Neural progenitor cell (in vitro differentiated cells): ENCODE results near the gene SAA2. TPM values are rescaled to one million over a fixed set of nuclear protein-coding genes. Genes with fewer than 3 reads are reported as not detected.
"Not testable (repeated sequence)": the region's sequence is repeated elsewhere in the genome, so short reads cannot be mapped to it uniquely, and the experiment has no call there.

Experiments used
- DNase-seq: peaks from one replicate; pipeline ENCODE4 v3.0.0-alpha.2; 2016; ENCODE audit warnings: low spot score
- H2AFZ ChIP-seq: fragments of 200-600 bp; sonication (generic); replicated peaks from 2 replicates; pipeline ENCODE4 v1.6.1; 2016; ENCODE audit warnings: antibody characterized with exemption
- H3F3A ChIP-seq: fragments of 200-600 bp; sonication (generic); 2 replicates; pipeline ENCODE4 v1.6.1; 2016; ENCODE audit warnings: antibody characterized with exemption, low read depth
- H3K27ac ChIP-seq: fragments of 200-600 bp; sonication (generic); 2 replicates; pipeline ENCODE4 v1.5.1; 2016; ENCODE audit warnings: mild to moderate bottlenecking
- H3K27me3 ChIP-seq: fragments of 200-600 bp; sonication (generic); 2 replicates; pipeline ENCODE4 v1.6.1; 2016; ENCODE audit warnings: mild to moderate bottlenecking, moderate library complexity
- H3K36me3 ChIP-seq: fragments of 200-600 bp; sonication (generic); 2 replicates; pipeline ENCODE4 v1.5.1; 2016
- H3K4me1 ChIP-seq: fragments of 200-600 bp; sonication (generic); 2 replicates; pipeline ENCODE4 v1.6.1; 2016; ENCODE audit warnings: mixed run types
- H3K4me2 ChIP-seq: fragments of 200-600 bp; sonication (generic); 2 replicates; pipeline ENCODE4 v1.6.1; 2016
- H3K4me3 ChIP-seq: fragments of 200-600 bp; sonication (generic); 2 replicates; pipeline ENCODE4 v1.5.1; 2016
- H3K79me2 ChIP-seq: fragments of 200-600 bp; sonication (generic); 2 replicates; pipeline ENCODE4 v1.6.1; 2016; ENCODE audit warnings: low read depth
- H3K9ac ChIP-seq: fragments of 200-600 bp; sonication (generic); 2 replicates; pipeline ENCODE4 v1.6.1; 2016
- H3K9me3 ChIP-seq: fragments of 200-600 bp; sonication (generic); 2 replicates; pipeline ENCODE4 v1.5.1; 2016; ENCODE audit warnings: low read depth
- H4K20me1 ChIP-seq: fragments of 200-600 bp; sonication (generic); 2 replicates; pipeline ENCODE4 v1.6.1; 2016; ENCODE audit warnings: low read depth
- H3K27ac Mint-ChIP-seq: 3 replicates; pipeline ENCODE4 v1.8.0; 2021; ENCODE audit warnings: mixed read lengths
- H3K27me3 Mint-ChIP-seq: 2 replicates; pipeline ENCODE4 v1.8.0; 2022; ENCODE audit warnings: low read depth, mild to moderate bottlenecking, inconsistent platforms, moderate library complexity, mixed read lengths; ENCODE audit not compliant: insufficient read depth
- H3K36me3 Mint-ChIP-seq: 3 replicates; pipeline ENCODE4 v1.8.0; 2021; ENCODE audit warnings: mixed read lengths
- H3K4me1 Mint-ChIP-seq: 3 replicates; pipeline ENCODE4 v1.8.0; 2021; ENCODE audit warnings: mixed read lengths
- H3K4me3 Mint-ChIP-seq: 3 replicates; pipeline ENCODE4 v1.8.0; 2021; ENCODE audit warnings: mild to moderate bottlenecking, moderate library complexity, mixed read lengths
- H3K9me3 Mint-ChIP-seq: 3 replicates; pipeline ENCODE4 v1.8.0; 2020; ENCODE audit warnings: mixed read lengths
- EZH2 ChIP-seq: fragments of 200-600 bp; sonication (generic); IDR thresholded peaks from 2 replicates; pipeline ENCODE4 v1.6.1; 2017; ENCODE audit warnings: antibody characterized with exemption, mild to moderate bottlenecking, moderate library complexity
- EZH2phosphoT487 ChIP-seq: fragments of 200-600 bp; sonication (generic); IDR thresholded peaks from 2 replicates; pipeline ENCODE4 v1.6.1; 2017; ENCODE audit warnings: antibody characterized with exemption
- total RNA-seq: library from RNA; depleted of rRNA; stranded (reverse); fragments of >200 nt; gene quantifications from 2 replicates; pipeline ENCODE4 v1.2.3, GENCODE V29; 2015; ENCODE audit warnings: low replicate concordance
- TF ChIP-seq, protein P1 (sequence below): fragments of 200-600 bp; sonication (generic); IDR thresholded peaks from 2 replicates; pipeline ENCODE4 v1.5.1; 2017; ENCODE audit warnings: antibody characterized with exemption, mild to moderate bottlenecking

SAA2 gene
- total RNA-seq, 1 donor from 2014 or later, result not detected

DNA sequence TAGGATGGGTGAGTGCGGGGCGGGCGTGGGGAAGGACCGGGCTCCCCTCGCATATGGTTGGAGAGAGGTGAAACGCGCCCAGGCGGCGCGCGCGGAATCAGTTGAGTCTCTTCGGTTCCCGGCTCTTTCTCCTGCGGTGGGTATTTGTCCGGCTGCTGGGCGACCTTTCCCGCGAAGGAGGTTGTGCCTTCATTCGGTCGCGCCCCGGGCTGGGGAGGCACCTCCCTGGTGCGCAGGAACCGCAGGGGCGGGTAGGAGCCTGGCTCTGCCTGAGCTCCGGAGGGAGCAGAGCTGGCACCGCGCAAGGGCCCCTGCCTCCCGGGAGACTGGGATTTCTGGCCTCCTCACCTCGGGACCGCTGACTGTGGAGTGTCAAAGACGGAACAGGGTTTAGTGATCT, 39.4 kb downstream of the SAA2 start:
- Histone ChIP-seq H2AFZ (no peak overlapping the region), H3K27me3 (no peaks in the 10 kb centered on the region), H3K27ac (no peak overlapping the region), H3K79me2 (no peaks in the 10 kb centered on the region), H3K4me2 (no peak overlapping the region), H3K4me1 (peaks cover 5% of the 10 kb centered on the region), H3K9ac (no peak overlapping the region), H4K20me1 (no peaks in the 10 kb centered on the region), H3K4me3 (no peak overlapping the region), H3K36me3 (no peaks in the 10 kb centered on the region), H3K9me3 (no peaks in the 10 kb centered on the region), H3F3A (no peaks in the 10 kb centered on the region)
- Mint-ChIP-seq H3K4me3 (no peak overlapping the region), H3K9me3 (no peaks in the 10 kb centered on the region), H3K27me3 (peaks cover 6% of the 10 kb centered on the region), H3K36me3 (no peaks in the 10 kb centered on the region), H3K27ac (no peak overlapping the region), H3K4me1 (peaks cover 4% of the 10 kb centered on the region)
- TF ChIP-seq EZH2, result no peak
- no peak for TF ChIP-seq EZH2phosphoT487
- TF ChIP-seq, protein P1, sequence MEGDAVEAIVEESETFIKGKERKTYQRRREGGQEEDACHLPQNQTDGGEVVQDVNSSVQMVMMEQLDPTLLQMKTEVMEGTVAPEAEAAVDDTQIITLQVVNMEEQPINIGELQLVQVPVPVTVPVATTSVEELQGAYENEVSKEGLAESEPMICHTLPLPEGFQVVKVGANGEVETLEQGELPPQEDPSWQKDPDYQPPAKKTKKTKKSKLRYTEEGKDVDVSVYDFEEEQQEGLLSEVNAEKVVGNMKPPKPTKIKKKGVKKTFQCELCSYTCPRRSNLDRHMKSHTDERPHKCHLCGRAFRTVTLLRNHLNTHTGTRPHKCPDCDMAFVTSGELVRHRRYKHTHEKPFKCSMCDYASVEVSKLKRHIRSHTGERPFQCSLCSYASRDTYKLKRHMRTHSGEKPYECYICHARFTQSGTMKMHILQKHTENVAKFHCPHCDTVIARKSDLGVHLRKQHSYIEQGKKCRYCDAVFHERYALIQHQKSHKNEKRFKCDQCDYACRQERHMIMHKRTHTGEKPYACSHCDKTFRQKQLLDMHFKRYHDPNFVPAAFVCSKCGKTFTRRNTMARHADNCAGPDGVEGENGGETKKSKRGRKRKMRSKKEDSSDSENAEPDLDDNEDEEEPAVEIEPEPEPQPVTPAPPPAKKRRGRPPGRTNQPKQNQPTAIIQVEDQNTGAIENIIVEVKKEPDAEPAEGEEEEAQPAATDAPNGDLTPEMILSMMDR, result no peak
- DNase-seq, result no peak

DNA sequence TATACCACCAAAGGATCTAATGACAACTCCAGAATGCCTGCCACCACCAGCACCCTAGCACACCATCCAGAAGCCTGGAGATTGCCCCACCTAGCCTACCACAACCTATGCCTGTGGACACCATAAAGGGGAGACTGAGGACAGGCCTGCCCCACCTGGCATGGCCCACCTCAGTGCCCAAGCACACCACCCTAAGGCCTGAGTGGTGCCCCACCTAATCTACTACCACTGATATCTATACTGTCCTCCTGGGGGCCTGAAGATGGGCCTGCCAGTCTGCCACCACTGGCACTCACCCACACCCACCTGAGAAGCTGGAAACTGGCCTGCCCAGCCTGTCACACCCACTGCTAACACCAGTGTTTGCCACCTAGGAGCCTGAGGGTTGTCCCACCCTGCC, 43.7 kb downstream of the SAA2 start:
- H3K4me3 Mint-ChIP-seq, result no peak overlapping the region
- H3K27me3 Mint-ChIP-seq, result peaks cover 8% of the 10 kb centered on the region
- Histone ChIP-seq H3K4me1 (no peaks in the 10 kb centered on the region), H3K79me2 (no peaks in the 10 kb centered on the region), H3F3A (no peaks in the 10 kb centered on the region), H3K4me2 (no peak overlapping the region), H4K20me1 (no peaks in the 10 kb centered on the region), H3K27ac (no peak overlapping the region), H3K9ac (no peak overlapping the region), H3K9me3 (no peaks in the 10 kb centered on the region), H3K36me3 (no peaks in the 10 kb centered on the region), H3K27me3 (no peaks in the 10 kb centered on the region), H3K4me3 (no peak overlapping the region), H2AFZ (no peak overlapping the region)
- H3K9me3 Mint-ChIP-seq, result peaks cover 2% of the 10 kb centered on the region
- no peak overlapping the region for H3K27ac Mint-ChIP-seq
- DNase-seq, result no peak
- no peaks in the 10 kb centered on the region for H3K4me1 Mint-ChIP-seq
- H3K36me3 Mint-ChIP-seq, result no peaks in the 10 kb centered on the region
- TF ChIP-seq EZH2phosphoT487 (no peak), EZH2 (no peak)

DNA sequence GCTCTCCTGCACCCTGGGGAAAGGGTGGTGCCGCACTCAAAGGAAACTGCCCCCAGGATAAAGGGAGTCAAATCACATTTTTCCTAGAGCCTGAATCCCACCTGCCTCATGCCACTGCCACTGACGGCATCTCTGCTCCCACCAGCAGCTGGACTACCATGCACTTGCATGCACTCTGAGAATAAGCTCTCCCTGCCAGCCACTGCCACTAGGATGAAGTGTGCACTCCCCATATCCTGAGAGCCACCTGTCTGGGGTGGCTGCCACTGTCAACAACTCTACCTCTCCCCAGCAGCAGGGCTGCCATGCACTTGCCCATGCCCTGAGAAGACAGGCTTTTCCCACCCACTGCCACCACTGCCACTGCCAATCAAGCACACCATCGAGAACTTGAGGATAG, 44.2 kb downstream of the SAA2 start:
- no peaks in the 10 kb centered on the region for H4K20me1 ChIP-seq
- Mint-ChIP-seq H3K4me1 (no peaks in the 10 kb centered on the region), H3K36me3 (no peaks in the 10 kb centered on the region), H3K27me3 (peaks cover 8% of the 10 kb centered on the region), H3K4me3 (no peak overlapping the region), H3K27ac (no peak overlapping the region), H3K9me3 (peaks cover 2% of the 10 kb centered on the region)
- H3K36me3 ChIP-seq, result no peaks in the 10 kb centered on the region
- no peaks in the 10 kb centered on the region for H3K9me3 ChIP-seq
- DNase-seq, result no peak
- no peak overlapping the region for H3K4me3 ChIP-seq
- no peaks in the 10 kb centered on the region for H3K27me3 ChIP-seq
- H3K4me1 ChIP-seq, result no peaks in the 10 kb centered on the region
- H3F3A ChIP-seq, result no peaks in the 10 kb centered on the region
- no peak overlapping the region for H3K27ac ChIP-seq
- H3K79me2 ChIP-seq, result no peaks in the 10 kb centered on the region
- H3K4me2 ChIP-seq, result no peak overlapping the region
- TF ChIP-seq EZH2phosphoT487 (no peak), EZH2 (no peak)
- TF ChIP-seq, protein P1, result no peak
- peak overlapping the region; percentile 79 for H2AFZ ChIP-seq
- no peak overlapping the region for H3K9ac ChIP-seq

DNA sequence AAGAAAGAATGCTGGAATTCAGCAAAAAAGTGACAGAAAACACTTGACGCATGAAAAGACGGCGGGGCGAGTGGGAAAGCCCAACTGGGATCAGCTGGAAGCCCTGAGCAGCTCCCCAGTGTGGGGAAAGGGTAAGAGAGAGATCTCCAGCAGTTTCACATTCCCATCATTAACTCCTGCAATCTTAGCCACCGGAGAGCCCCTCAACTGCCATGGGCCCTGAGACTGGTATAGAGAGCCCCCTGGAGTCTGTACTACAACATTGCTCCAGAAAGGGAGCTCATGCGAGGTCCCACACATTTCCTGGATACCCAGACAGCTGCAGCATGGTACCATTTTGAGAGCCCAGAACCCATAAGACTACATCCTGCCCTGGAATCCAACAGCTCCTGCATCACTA, 44.7 kb downstream of the SAA2 start:
- H2AFZ ChIP-seq, result peak overlapping the region; percentile 79
- H3K79me2 ChIP-seq, result no peaks in the 10 kb centered on the region
- H3K27ac ChIP-seq, result no peak overlapping the region
- no peaks in the 10 kb centered on the region for H3K4me1 ChIP-seq
- H3K4me1 Mint-ChIP-seq, result no peaks in the 10 kb centered on the region
- H3K36me3 ChIP-seq, result no peaks in the 10 kb centered on the region
- no peaks in the 10 kb centered on the region for H4K20me1 ChIP-seq
- H3K27me3 ChIP-seq, result no peaks in the 10 kb centered on the region
- no peaks in the 10 kb centered on the region for H3F3A ChIP-seq
- peaks cover 8% of the 10 kb centered on the region for H3K27me3 Mint-ChIP-seq
- no peak overlapping the region for H3K4me2 ChIP-seq
- peak; percentile 80 for DNase-seq
- peaks cover 2% of the 10 kb centered on the region for H3K9me3 Mint-ChIP-seq
- no peak overlapping the region for H3K27ac Mint-ChIP-seq
- no peak for TF ChIP-seq EZH2
- TF ChIP-seq, protein P1, result peak; percentile 70
- no peak for TF ChIP-seq EZH2phosphoT487
- H3K36me3 Mint-ChIP-seq, result no peaks in the 10 kb centered on the region
- H3K4me3 ChIP-seq, result no peak overlapping the region
- no peaks in the 10 kb centered on the region for H3K9me3 ChIP-seq
- H3K4me3 Mint-ChIP-seq, result no peak overlapping the region
- H3K9ac ChIP-seq, result no peak overlapping the region

DNA sequence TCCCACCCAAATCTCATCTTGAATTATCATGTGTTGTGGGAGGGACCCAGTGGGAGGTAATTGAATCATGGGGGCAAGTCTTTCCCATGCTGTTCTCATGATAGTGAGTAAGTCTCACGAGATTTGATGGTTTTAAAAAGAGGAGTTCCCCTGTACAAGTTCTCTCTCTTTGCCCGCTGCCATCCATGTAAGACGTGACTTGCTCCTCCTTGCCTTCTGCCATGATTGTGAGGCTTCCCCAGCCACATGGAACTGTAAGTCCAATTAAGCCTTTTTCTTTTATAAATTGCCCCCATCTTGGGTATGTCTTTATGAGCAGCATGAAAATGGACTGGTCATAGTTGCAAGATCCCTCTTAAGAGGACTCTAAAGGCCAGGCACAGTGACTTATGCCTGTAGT, 50.7 kb downstream of the SAA2 start:
- H3K79me2 ChIP-seq, H3K4me2 ChIP-seq, H4K20me1 ChIP-seq, H3K9me3 ChIP-seq, H3K9me3 Mint-ChIP-seq, H3K36me3 ChIP-seq, H3K4me1 Mint-ChIP-seq, H3K27me3 ChIP-seq, H3K36me3 Mint-ChIP-seq, H3K4me3 ChIP-seq, H3K4me3 Mint-ChIP-seq, H2AFZ ChIP-seq, DNase-seq, H3F3A ChIP-seq, H3K9ac ChIP-seq, H3K4me1 ChIP-seq, H3K27ac ChIP-seq, H3K27me3 Mint-ChIP-seq, H3K27ac Mint-ChIP-seq: not testable (repeated sequence)
